HCT116 (cell line): Measurements from ENCODE around the gene TBRG1. TPM values are rescaled to one million over a fixed set of nuclear protein-coding genes. Genes with fewer than 3 reads are reported as not detected.

Source experiments
- ATAC-seq: fragments of 200-7000 bp; cut with Tn5 transposase; 2 replicates; pipeline ENCODE4 v1.9.1; 2020; ENCODE audit warnings: mild to moderate bottlenecking, moderate library complexity
- BruUV-seq: library from RNA; stranded (reverse); fragments of 400-500 nt; replicated peaks from 2 replicates; lab custom pipeline; 2021; lab: Mats Ljungman, UMichigan
- CTCF ChIA-PET: fragments of 300-600 bp; sonication (Branson Sonifier 250); formaldehyde crosslinking; loops from one replicate; lab custom pipeline; 2021; ENCODE audit warnings: antibody characterized with exemption; lab: Charles Lee
- POLR2A ChIA-PET: fragments of 300-600, 350-600 bp; sonication (Branson Sonifier 250); formaldehyde crosslinking; loops from one replicate; lab custom pipeline; 2021; ENCODE audit warnings: antibody characterized with exemption; lab: Charles Lee
- RAD21 ChIA-PET, 2 experiments: fragments of 300-600 bp; sonication (Branson Sonifier 250); formaldehyde crosslinking; loops; one replicate each; lab custom pipeline; 2023; ENCODE audit warnings: low total read pairs in 2 of 2; ENCODE audit not compliant: uncharacterized antibody in 2 of 2, unreplicated experiment in 2 of 2, low non-redundant PET in 1 of 2; lab: Charles Lee
- DNase-seq: peaks from one replicate; pipeline ENCODE4 v3.0.0-alpha.2; 2010; ENCODE audit warnings: low read depth, low spot score
- H2AFZ ChIP-seq: fragments of 200-600 bp; shearing (Covaris generic), sonication (generic); 2 replicates; pipeline ENCODE4 v1.6.1; 2017; ENCODE audit warnings: low read depth, mixed run types, mixed read lengths, antibody characterized with exemption, low read length; ENCODE audit not compliant: poor library complexity, severe bottlenecking
- H3K27ac ChIP-seq: 2 replicates; pipeline ENCODE4 v1.5.1; 2012; ENCODE audit warnings: low read depth, low read length
- H3K27me3 ChIP-seq: fragments of 200-600 bp; sonication (generic); 2 replicates; pipeline ENCODE4 v1.6.1; 2016; ENCODE audit warnings: mixed run types, low read length, mixed read lengths; ENCODE audit not compliant: insufficient read depth
- H3K36me3 ChIP-seq, 2 experiments: fragments of 200-500 bp in 1 of 2; fragments of 200-600 bp in 1 of 2; sonication (Bioruptor generic) in 1 of 2; sonication (generic) in 1 of 2; 2 replicates each; pipeline versions ENCODE4 v1.5.1 to v1.6.1; 2014 to 2016; ENCODE audit warnings: low read length in 2 of 2, inconsistent platforms in 1 of 2, mixed read lengths in 1 of 2, mixed run types in 1 of 2; ENCODE audit not compliant: insufficient read depth in 2 of 2, control insufficient read depth in 1 of 2
- H3K4me1 ChIP-seq, 2 experiments: fragments of 200-600 bp in 1 of 2; sonication (generic) in 1 of 2; 2 replicates each; pipeline versions ENCODE4 v1.5.1 to v1.6.1; 2012 to 2017; ENCODE audit warnings: low read length in 2 of 2, inconsistent platforms in 1 of 2, mild to moderate bottlenecking in 1 of 2, mixed read lengths in 1 of 2, mixed run types in 1 of 2, moderate library complexity in 1 of 2; ENCODE audit not compliant: insufficient read depth in 2 of 2, control insufficient read depth in 1 of 2
- H3K4me2 ChIP-seq: fragments of 200-600 bp; sonication (generic); 2 replicates; pipeline ENCODE4 v1.6.1; 2017; ENCODE audit warnings: mixed run types, low read length, mixed read lengths
- H3K4me3 ChIP-seq, 2 experiments: fragments of 200-600 bp in 1 of 2; sonication (generic) in 1 of 2; replicated peaks in 1 of 2; 2 replicates each; pipeline ENCODE4 v1.5.1; 2011 to 2016; ENCODE audit warnings: low read length in 2 of 2, control low read depth in 1 of 2, low read depth in 1 of 2, mild to moderate bottlenecking in 1 of 2, mixed read lengths in 1 of 2, mixed run types in 1 of 2
- H3K79me2 ChIP-seq: fragments of 200-600 bp; sonication (generic); 2 replicates; pipeline ENCODE4 v1.6.1; 2017; ENCODE audit warnings: mild to moderate bottlenecking, mixed run types, low read length, moderate library complexity, mixed read lengths; ENCODE audit not compliant: insufficient read depth
- H3K9ac ChIP-seq: fragments of 200-600 bp; sonication (generic); 2 replicates; pipeline ENCODE4 v1.6.1; 2016; ENCODE audit warnings: low read length, mixed read lengths
- H3K9me2 ChIP-seq: fragments of 200-600 bp; sonication (generic), shearing (Covaris generic); 2 replicates; pipeline ENCODE4 v1.6.1; 2017; ENCODE audit warnings: mixed run types, mild to moderate bottlenecking, moderate library complexity; ENCODE audit not compliant: insufficient read depth
- H3K9me3 ChIP-seq, 2 experiments: fragments of 200-500 bp in 1 of 2; fragments of 200-600 bp in 1 of 2; sonication (Bioruptor generic) in 1 of 2; sonication (generic) in 1 of 2; 2 replicates each; pipeline ENCODE4 v1.6.1; 2014 to 2017; ENCODE audit warnings: low read length in 2 of 2, mixed read lengths in 2 of 2, inconsistent platforms in 1 of 2, low read depth in 1 of 2, mild to moderate bottlenecking in 1 of 2, mixed run types in 1 of 2, moderate library complexity in 1 of 2; ENCODE audit not compliant: control insufficient read depth in 1 of 2, insufficient read depth in 1 of 2
- H4K20me1 ChIP-seq: fragments of 200-600 bp; sonication (generic), shearing (Covaris generic); 2 replicates; pipeline ENCODE4 v1.6.1; 2017; ENCODE audit warnings: mixed run types, mild to moderate bottlenecking, moderate library complexity; ENCODE audit not compliant: insufficient read depth
- ATF3 ChIP-seq: IDR thresholded peaks from 2 replicates; pipeline ENCODE4 v1.6.1; 2012
- CBX3 ChIP-seq: IDR thresholded peaks from 2 replicates; pipeline ENCODE4 v1.6.1; 2012; ENCODE audit warnings: low read depth
- CEBPB ChIP-seq: IDR thresholded peaks from 2 replicates; pipeline ENCODE4 v1.6.1; 2012; ENCODE audit warnings: low read depth
- EGR1 ChIP-seq: IDR thresholded peaks from 2 replicates; pipeline ENCODE4 v1.6.1; 2012; ENCODE audit warnings: low read depth
- ELF1 ChIP-seq: IDR thresholded peaks from 2 replicates; pipeline ENCODE4 v1.6.1; 2012; ENCODE audit warnings: low read depth, borderline replicate concordance
- EZH2 ChIP-seq: fragments of 200-600 bp; sonication (generic); IDR thresholded peaks from 2 replicates; pipeline ENCODE4 v1.6.1; 2017; ENCODE audit warnings: antibody characterized with exemption, mixed run types
- EZH2phosphoT487 ChIP-seq: fragments of 200-600 bp; IDR thresholded peaks from 2 replicates; pipeline ENCODE4 v1.6.1; 2018; ENCODE audit warnings: antibody characterized with exemption, borderline replicate concordance
- FOSL1 ChIP-seq: IDR thresholded peaks from 2 replicates; pipeline ENCODE4 v1.6.1; 2012; ENCODE audit warnings: low read depth
- JUND ChIP-seq: IDR thresholded peaks from 2 replicates; pipeline ENCODE4 v1.6.1; 2012
- POLR2A ChIP-seq: IDR thresholded peaks from 2 replicates; pipeline ENCODE4 v1.7.0; 2011; ENCODE audit warnings: borderline replicate concordance; ENCODE audit not compliant: insufficient read depth, insufficient read length; ENCODE audit errors: extremely low read depth
- RAD21 ChIP-seq: IDR thresholded peaks from 2 replicates; pipeline ENCODE4 v1.6.1; 2012; ENCODE audit warnings: low read depth, mild to moderate bottlenecking
- SIN3A ChIP-seq: IDR thresholded peaks from 2 replicates; pipeline ENCODE4 v1.6.1; 2012; ENCODE audit warnings: low read depth
- SP1 ChIP-seq: IDR thresholded peaks from 2 replicates; pipeline ENCODE4 v1.6.1; 2012; ENCODE audit warnings: low read depth
- SRF ChIP-seq: IDR thresholded peaks from 2 replicates; pipeline ENCODE4 v1.6.1; 2012; ENCODE audit warnings: low read depth
- YY1 ChIP-seq: IDR thresholded peaks from 2 replicates; pipeline ENCODE4 v1.6.1; 2011; ENCODE audit warnings: low read length, low read depth, moderate library complexity, mild to moderate bottlenecking; ENCODE audit not compliant: insufficient replicate concordance; ENCODE audit errors: extremely low read depth
- ZBTB33 ChIP-seq: IDR thresholded peaks from 2 replicates; pipeline ENCODE4 v1.6.1; 2011; ENCODE audit warnings: mild to moderate bottlenecking, low read length, moderate library complexity; ENCODE audit not compliant: insufficient replicate concordance; ENCODE audit errors: extremely low read depth
- ZFX ChIP-seq: fragments of 450-650 bp; IDR thresholded peaks from 2 replicates; pipeline ENCODE4 v1.6.1; 2017
- ZNF274 ChIP-seq: fragments of 200-500 bp; sonication (Bioruptor generic); IDR thresholded peaks from 2 replicates; pipeline ENCODE4 v1.6.1; 2014; ENCODE audit warnings: mild to moderate bottlenecking, low read depth, low read length, inconsistent platforms
- intact Hi-C: fragments of 100-400 bp; cut with micrococcal nuclease; formaldehyde crosslinking; loops from 2 replicates; pipeline ENCODE4 v1.10.0; 2022
- total RNA-seq: library from RNA; stranded (reverse); gene quantifications from one replicate; pipeline ENCODE4 v1.2.1, GENCODE V29; 2021; ENCODE audit not compliant: unreplicated experiment
- TF ChIP-seq, protein P1 (sequence below): IDR thresholded peaks from 2 replicates; pipeline ENCODE4 v1.6.1; 2012; ENCODE audit warnings: low read depth
- TF ChIP-seq, protein P2 (sequence below), 3 experiments: fragments of 200-600 bp in 1 of 3; sonication (generic) in 1 of 3; IDR thresholded peaks in 2 of 3; conservative IDR thresholded peaks in 1 of 3; 2 replicates each; pipeline ENCODE4 v1.5.1; 2012 to 2017; ENCODE audit warnings: low read depth in 2 of 3, low read length in 2 of 3, antibody characterized with exemption in 1 of 3, borderline replicate concordance in 1 of 3, control low read depth in 1 of 3, mild to moderate bottlenecking in 1 of 3, mixed read lengths in 1 of 3, mixed run types in 1 of 3, moderate library complexity in 1 of 3; ENCODE audit not compliant: insufficient read depth in 1 of 3

The TBRG1 gene
- total RNA-seq, 1 experiment from 2014 or later: 29.6 TPM

DNA sequence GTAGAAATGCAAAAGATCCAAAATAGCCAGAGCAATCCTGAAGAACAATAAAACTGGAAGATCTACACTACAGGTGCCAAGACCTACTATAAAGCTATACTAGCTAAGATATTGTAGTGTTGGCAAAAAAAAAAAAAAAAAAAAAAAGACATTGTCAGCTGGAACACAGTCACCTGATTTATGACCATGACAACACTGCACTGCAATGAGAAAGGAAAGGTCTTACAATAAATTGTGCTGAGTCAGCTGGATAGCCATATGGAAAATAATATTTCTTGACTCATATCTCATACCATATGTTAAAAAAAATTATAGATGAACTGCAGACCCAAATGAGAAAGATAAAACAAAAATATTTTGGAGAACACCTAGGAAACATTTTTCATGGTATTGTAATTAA is 14.5 kb upstream of the TBRG1 start:
- no peak for DNase-seq
- Histone ChIP-seq H3K4me3 (no peak overlapping the region), H3K9ac (no peak overlapping the region), H3K9me2 (no peaks in the 10 kb centered on the region), H3K4me2 (no peak overlapping the region), H3K79me2 (no peaks in the 10 kb centered on the region), H3K36me3 (no peaks in the 10 kb centered on the region), H2AFZ (no peak overlapping the region), H3K4me1 (no peaks in the 10 kb centered on the region), H3K9me3 (no peaks in the 10 kb centered on the region), H3K27me3 (no peaks in the 10 kb centered on the region), H4K20me1 (no peaks in the 10 kb centered on the region), H3K27ac (no peak overlapping the region)
- CTCF ChIA-PET: no interaction called here
- intact Hi-C loops: no loop called here
- no peak for ATAC-seq
- RAD21 ChIA-PET: no interaction called here
- POLR2A ChIA-PET: interaction anchor here (1.0 kb wide), 1 partner anchor 493 kb away, joined by 3 read pairs; the partner anchor contains the start of gene VWA5A
- TF ChIP-seq, protein P1, sequence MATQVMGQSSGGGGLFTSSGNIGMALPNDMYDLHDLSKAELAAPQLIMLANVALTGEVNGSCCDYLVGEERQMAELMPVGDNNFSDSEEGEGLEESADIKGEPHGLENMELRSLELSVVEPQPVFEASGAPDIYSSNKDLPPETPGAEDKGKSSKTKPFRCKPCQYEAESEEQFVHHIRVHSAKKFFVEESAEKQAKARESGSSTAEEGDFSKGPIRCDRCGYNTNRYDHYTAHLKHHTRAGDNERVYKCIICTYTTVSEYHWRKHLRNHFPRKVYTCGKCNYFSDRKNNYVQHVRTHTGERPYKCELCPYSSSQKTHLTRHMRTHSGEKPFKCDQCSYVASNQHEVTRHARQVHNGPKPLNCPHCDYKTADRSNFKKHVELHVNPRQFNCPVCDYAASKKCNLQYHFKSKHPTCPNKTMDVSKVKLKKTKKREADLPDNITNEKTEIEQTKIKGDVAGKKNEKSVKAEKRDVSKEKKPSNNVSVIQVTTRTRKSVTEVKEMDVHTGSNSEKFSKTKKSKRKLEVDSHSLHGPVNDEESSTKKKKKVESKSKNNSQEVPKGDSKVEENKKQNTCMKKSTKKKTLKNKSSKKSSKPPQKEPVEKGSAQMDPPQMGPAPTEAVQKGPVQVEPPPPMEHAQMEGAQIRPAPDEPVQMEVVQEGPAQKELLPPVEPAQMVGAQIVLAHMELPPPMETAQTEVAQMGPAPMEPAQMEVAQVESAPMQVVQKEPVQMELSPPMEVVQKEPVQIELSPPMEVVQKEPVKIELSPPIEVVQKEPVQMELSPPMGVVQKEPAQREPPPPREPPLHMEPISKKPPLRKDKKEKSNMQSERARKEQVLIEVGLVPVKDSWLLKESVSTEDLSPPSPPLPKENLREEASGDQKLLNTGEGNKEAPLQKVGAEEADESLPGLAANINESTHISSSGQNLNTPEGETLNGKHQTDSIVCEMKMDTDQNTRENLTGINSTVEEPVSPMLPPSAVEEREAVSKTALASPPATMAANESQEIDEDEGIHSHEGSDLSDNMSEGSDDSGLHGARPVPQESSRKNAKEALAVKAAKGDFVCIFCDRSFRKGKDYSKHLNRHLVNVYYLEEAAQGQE: no peak
- TF ChIP-seq JUND (no peak), SP1 (no peak), ZBTB33 (no peak), EZH2phosphoT487 (no peak), FOSL1 (no peak), CBX3 (no peak), YY1 (no peak), RAD21 (no peak), ZFX (no peak), SRF (no peak), SIN3A (no peak), CEBPB (no peak), ZNF274 (no peak), POLR2A (no peak), ATF3 (no peak), ELF1 (no peak), EGR1 (no peak), EZH2 (no peak)
- TF ChIP-seq, protein P2, sequence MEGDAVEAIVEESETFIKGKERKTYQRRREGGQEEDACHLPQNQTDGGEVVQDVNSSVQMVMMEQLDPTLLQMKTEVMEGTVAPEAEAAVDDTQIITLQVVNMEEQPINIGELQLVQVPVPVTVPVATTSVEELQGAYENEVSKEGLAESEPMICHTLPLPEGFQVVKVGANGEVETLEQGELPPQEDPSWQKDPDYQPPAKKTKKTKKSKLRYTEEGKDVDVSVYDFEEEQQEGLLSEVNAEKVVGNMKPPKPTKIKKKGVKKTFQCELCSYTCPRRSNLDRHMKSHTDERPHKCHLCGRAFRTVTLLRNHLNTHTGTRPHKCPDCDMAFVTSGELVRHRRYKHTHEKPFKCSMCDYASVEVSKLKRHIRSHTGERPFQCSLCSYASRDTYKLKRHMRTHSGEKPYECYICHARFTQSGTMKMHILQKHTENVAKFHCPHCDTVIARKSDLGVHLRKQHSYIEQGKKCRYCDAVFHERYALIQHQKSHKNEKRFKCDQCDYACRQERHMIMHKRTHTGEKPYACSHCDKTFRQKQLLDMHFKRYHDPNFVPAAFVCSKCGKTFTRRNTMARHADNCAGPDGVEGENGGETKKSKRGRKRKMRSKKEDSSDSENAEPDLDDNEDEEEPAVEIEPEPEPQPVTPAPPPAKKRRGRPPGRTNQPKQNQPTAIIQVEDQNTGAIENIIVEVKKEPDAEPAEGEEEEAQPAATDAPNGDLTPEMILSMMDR (IDR thresholded peaks at IDR 0.05 in 2 of 3, conservative IDR thresholded peaks at IDR 0.05 in 1 of 3; ENCODE audit: borderline replicate concordance in 1 of 3, insufficient read depth in 1 of 3, low read depth in 2 of 3, low read length in 2 of 3): no peak
- BruUV-seq: no TSS peak
